LNCaP clone FGC (cell line): ENCODE results near the gene PTPN14.

Experiments
- DNase-seq: peaks from one replicate; pipeline ENCODE4 v3.0.0-alpha.2; 2011; ENCODE audit warnings: low read depth
- H3K4me3 ChIP-seq: 2 replicates; pipeline ENCODE4 v1.5.1; 2011; ENCODE audit warnings: mild to moderate bottlenecking, low read depth, low read length, control low read depth
- TF ChIP-seq, protein P1 (sequence below): IDR thresholded peaks from 2 replicates; pipeline ENCODE4 v1.5.1; 2012; ENCODE audit warnings: mild to moderate bottlenecking; ENCODE audit not compliant: control insufficient read depth, insufficient read depth; ENCODE audit errors: extremely low read depth

PTPN14 gene

DNA sequence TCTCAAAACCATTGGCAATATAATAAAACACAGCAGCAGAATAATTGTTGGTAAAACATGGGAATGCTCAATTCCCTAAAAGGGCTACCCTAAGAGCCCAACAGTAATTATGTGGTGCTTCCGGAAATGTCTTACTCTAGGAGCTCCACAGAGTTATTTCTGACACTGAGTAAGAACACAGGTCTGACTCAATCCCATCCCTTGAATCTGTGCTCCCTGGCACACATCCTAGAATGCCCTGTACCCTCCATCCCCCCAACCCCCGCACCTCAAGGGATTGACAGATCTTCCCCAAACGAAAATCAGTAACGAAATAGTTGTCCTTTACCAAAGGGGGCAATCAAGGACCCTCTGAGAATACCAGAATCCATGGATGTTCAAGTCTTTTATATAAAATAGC, 198.6 kb downstream of the PTPN14 start:
- no peak for DNase-seq
- no peak overlapping the region for H3K4me3 ChIP-seq
- TF ChIP-seq, protein P1, sequence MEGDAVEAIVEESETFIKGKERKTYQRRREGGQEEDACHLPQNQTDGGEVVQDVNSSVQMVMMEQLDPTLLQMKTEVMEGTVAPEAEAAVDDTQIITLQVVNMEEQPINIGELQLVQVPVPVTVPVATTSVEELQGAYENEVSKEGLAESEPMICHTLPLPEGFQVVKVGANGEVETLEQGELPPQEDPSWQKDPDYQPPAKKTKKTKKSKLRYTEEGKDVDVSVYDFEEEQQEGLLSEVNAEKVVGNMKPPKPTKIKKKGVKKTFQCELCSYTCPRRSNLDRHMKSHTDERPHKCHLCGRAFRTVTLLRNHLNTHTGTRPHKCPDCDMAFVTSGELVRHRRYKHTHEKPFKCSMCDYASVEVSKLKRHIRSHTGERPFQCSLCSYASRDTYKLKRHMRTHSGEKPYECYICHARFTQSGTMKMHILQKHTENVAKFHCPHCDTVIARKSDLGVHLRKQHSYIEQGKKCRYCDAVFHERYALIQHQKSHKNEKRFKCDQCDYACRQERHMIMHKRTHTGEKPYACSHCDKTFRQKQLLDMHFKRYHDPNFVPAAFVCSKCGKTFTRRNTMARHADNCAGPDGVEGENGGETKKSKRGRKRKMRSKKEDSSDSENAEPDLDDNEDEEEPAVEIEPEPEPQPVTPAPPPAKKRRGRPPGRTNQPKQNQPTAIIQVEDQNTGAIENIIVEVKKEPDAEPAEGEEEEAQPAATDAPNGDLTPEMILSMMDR: no peak

DNA sequence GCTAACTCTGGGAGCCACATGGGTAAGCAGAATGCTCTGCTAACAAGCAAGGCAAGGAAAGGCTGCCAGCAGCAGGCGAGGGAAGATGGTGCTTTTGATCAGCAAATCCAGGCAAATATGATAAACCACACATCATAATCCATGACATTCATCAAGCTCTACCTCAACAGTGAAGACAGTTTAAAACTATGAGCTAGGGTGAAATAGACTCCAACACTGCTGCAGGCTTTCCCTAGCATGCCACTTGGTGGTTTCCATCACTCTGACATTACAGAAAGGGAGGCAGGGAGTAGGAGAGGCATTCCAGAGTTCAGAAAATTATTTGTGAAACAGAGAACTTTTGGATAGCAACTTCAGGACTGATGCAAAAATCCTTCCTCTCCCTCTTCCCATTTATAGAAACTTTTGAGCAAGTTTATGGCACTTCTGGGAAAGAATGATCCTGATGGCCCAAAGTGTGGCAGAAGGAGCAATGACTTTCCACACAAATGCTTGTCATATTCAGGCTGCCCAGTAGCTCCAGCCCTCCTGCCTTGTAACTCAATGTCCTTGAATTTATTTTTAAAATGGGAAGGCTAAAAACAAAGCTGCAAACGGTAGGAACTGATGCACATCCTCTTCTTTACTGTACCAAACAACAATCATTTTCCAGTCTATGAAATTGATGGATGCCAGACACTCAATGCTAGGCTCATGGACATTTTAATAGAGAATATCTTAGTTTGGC, 199.7 kb downstream of the PTPN14 start:
- DNase-seq: no peak

DNA sequence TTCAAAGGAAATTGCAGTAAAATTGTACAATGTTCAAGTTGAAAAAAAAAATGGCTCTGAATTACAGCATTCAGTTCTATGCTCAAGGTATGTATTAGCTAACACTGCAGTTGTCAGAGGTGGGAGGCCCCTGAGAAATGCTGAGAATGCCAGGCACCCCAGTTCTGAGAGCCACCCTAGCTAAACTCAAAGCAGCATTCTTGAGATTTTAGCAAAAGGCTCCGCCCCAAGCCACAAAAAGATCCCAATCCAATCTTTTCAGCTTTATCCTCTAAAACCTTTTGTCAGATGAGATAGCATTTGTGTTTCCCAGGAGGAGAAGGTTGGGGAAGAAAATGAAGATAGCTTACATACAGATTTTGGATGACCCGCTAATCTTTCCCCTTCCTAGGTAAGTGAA, 201.6 kb downstream of the PTPN14 start:
- no peak overlapping the region for H3K4me3 ChIP-seq
- TF ChIP-seq, protein P1: no peak
- no peak for DNase-seq

More for the DNA sequence above, 199.7 kb downstream of the PTPN14 start:
- H3K4me3 ChIP-seq: no peak overlapping the region
- TF ChIP-seq, protein P1: no peak

DNA sequence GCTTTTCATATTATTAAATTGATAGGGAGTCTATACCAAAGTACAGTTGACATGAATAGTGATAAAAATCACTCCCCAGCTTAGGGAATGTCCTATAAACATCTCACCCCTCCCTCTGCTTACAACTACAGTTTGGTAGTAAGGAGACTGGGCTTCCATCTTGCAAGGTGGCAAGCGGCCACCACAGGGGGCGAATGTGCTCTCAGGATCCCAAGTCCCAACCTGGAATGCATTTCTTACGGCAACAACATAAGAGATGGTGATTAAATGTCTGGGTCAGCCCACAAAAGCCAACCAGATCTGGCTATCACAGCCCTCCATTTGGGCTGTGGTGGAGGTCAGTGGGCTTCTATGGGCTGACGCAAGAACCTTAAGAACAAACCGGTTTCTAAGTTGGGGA, 202.4 kb downstream of the PTPN14 start:
- DNase-seq: no peak
- no peak overlapping the region for H3K4me3 ChIP-seq
- TF ChIP-seq, protein P1: no peak

DNA sequence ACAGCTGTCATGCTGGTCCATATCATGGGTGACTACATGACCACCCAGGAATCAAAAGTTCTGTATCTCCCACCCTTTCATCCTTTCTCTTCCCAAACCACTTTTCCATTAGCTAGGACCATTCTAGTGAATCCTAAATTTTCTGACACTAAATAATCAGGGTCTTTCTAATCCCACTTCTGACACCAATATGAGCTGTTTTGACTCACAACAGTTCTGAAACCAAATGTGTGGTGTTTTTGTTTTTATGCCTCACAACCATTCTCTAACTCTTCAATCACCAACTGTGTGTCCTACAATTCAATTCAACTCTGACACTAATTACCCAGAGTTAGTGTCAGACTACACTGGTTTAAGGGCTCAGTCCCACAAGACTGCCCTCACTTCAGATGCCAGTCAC, 206.5 kb downstream of the PTPN14 start:
- TF ChIP-seq, protein P1: no peak
- no peak for DNase-seq
- no peak overlapping the region for H3K4me3 ChIP-seq

DNA sequence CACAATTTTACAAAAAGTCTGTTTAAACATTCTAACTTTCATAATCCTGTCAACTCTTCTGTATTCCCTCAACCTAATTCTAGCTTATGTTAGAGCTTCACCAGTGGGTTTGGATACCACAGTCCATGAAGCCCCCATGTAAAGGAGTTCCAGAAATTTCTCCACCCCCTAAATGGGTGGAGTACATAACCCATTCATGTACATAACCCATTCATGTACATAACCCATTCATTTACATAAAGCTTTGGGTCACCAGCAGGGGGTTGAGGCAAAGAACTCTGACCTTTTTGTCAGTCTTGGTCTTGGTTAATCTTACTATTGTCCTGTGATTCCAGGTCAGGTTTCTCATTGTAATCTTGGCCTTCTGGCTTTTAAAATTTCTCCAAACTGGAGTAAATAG, 208.9 kb downstream of the PTPN14 start:
- H3K4me3 ChIP-seq: no peak overlapping the region
- DNase-seq: no peak
- TF ChIP-seq, protein P1: no peak

DNA sequence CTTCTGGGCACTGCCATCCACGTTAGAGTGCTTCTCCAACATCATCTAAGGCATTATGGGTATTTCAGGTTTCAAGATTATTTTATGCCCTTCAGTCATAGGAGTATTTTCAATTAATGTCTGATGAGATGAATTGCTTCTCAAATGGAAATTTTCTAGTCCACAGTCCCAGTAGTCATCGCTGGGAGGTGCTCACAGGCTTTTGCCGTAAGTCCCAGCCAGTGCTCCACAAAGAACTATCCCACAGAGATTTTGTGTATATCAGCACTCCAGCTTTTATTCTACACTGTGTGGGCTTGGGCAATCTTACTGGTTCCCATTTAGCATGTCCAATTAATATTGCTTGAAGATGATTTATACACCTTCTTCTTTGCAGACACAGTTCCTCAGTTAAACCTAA, 209.5 kb downstream of the PTPN14 start:
- TF ChIP-seq, protein P1: peak; percentile 46
- no peak overlapping the region for H3K4me3 ChIP-seq
- no peak for DNase-seq
